Gastroesophageal sphincter (tissue), 4 donors: Measurements from ENCODE around the gene TUBA1B. TPM values are rescaled to one million over a fixed set of nuclear protein-coding genes. Genes with fewer than 3 reads are reported as not detected.
"Not testable (repeated sequence)": the region's sequence is repeated elsewhere in the genome, so short reads cannot be mapped to it uniquely, and the experiment has no call there.

Experiments used
- ATAC-seq: fragments of 150-250 bp; one replicate; pipeline ENCODE4 v1.9.1; 2016; ENCODE audit warnings: mild to moderate bottlenecking, moderate library complexity
- H3K27ac ChIP-seq, 4 donors: fragments of 200-600 bp; sonication (generic) in 3 of 4; 1 replicate in 3 of 4; 2 replicates in 1 of 4; pipeline ENCODE4 v1.5.1; 2016 to 2019
- H3K27me3 ChIP-seq: fragments of 200-600 bp; sonication (generic); one replicate; pipeline ENCODE4 v1.5.1; 2019
- H3K36me3 ChIP-seq, 2 donors: fragments of 200-600 bp; sonication (generic); one replicate each; pipeline ENCODE4 v1.5.1; 2019; ENCODE audit warnings: control low read depth in 1 of 2
- H3K4me1 ChIP-seq, 3 donors: fragments of 200-600 bp; sonication (generic); 1 replicate in 2 of 3; 2 replicates in 1 of 3; pipeline ENCODE4 v1.5.1; 2016 to 2019; ENCODE audit warnings: control low read depth in 2 of 3
- H3K4me3 ChIP-seq, 2 donors: fragments of 200-600 bp; sonication (generic); one replicate each; pipeline ENCODE4 v1.5.1; 2019; ENCODE audit warnings: mild to moderate bottlenecking in 1 of 2, moderate library complexity in 1 of 2
- H3K9me3 ChIP-seq, 3 donors: fragments of 200-600 bp; sonication (generic); one replicate each; pipeline ENCODE4 v1.5.1; 2017 to 2019; ENCODE audit warnings: control low read depth in 2 of 3
- CTCF ChIP-seq, 4 experiments: fragments of 200-600 bp in 2 of 4; fragments of 450-650 bp in 2 of 4; sonication (generic) in 1 of 4; IDR thresholded peaks; one replicate each; pipeline ENCODE4 v1.5.1; 2017 to 2019; ENCODE audit warnings: antibody characterized with exemption in 4 of 4, mild to moderate bottlenecking in 2 of 4, moderate library complexity in 2 of 4
- EP300 ChIP-seq: sonication (generic); formaldehyde crosslinking; IDR thresholded peaks from one replicate; pipeline ENCODE4 v1.6.1; 2017; ENCODE audit warnings: antibody characterized with exemption, mild to moderate bottlenecking
- POLR2A ChIP-seq, 2 donors: fragments of 450-650 bp; IDR thresholded peaks; one replicate each; pipeline ENCODE4 v1.6.1; 2017; ENCODE audit warnings: antibody characterized with exemption in 2 of 2, mild to moderate bottlenecking in 2 of 2, moderate library complexity in 1 of 2
- POLR2AphosphoS5 ChIP-seq: sonication (generic); formaldehyde crosslinking; IDR thresholded peaks from one replicate; pipeline ENCODE4 v1.6.1; 2017; ENCODE audit warnings: antibody characterized with exemption
- WGBS, 2 donors: methylation state at CpG; one replicate each; pipeline ENCODE4 v1.1.5; 2018; ENCODE audit warnings: low coverage in 1 of 2; 5-methylcytosine and 5-hydroxymethylcytosine counted together
- total RNA-seq, 4 donors: library from RNA; depleted of rRNA; stranded (reverse); fragments of >200 nt; gene quantifications; one replicate each; pipeline ENCODE4 v1.1.0, GENCODE V29; 2016

The TUBA1B gene
- 1,000 to 10,000 TPM in 1 of 4 donors, 100 to 1,000 TPM in 3; 568 to 1,050 (median 731) TPM for total RNA-seq

GRCh38 chr12:49131051-49131893 lies at the start of gene TUBA1B:
Gene TUBA1B (minus strand): TSS chr12:49131395. CDS start chr12:49131300, 95 bp downstream.
- H3K9me3 ChIP-seq = no peaks in the 10 kb centered on the region
- peak; percentile 92 for ATAC-seq
- H3K4me1 ChIP-seq = peaks cover 0 to 43% (median 18%) of the 10 kb centered on the region in 3 donors
- H3K4me3 ChIP-seq = peak within 1 kb of the TSS; percentile 97 to 100
- H3K36me3 ChIP-seq = peaks cover 0 to 33% of the 10 kb centered on the region in 2 donors
- TF ChIP-seq EP300 = no peak
- TF ChIP-seq CTCF (IDR thresholded peaks at IDR 0.05) = no peak
- TF ChIP-seq POLR2AphosphoS5 = peak; percentile 99
- peak; percentile 97 to 98 for TF ChIP-seq POLR2A (IDR thresholded peaks at IDR 0.05)
- whole genome bisulfite sequencing, 2 donors = 0 to 3% methylated on average over 5 to 8 of the region's 79 CpGs
- peak within 1 kb of the TSS; percentile 97 to 100 (median 100) for H3K27ac ChIP-seq
- H3K27me3 ChIP-seq = no peaks in the 10 kb centered on the region

- TF ChIP-seq POLR2AphosphoS5 (no peak), POLR2A (IDR thresholded peaks at IDR 0.05) (no peak), EP300 (no peak)
- 71% methylated on average over 2 of the region's 5 CpGs; no CpG with 5 or more reads in 1 of the 2 donors for WGBS, 2 donors
- no peaks in the 10 kb centered on the region for H3K36me3 ChIP-seq
- ATAC-seq = no peak
- H3K4me3 ChIP-seq = no peak overlapping the region
- no peaks in the 10 kb centered on the region for H3K9me3 ChIP-seq
- no peak overlapping the region for H3K27ac ChIP-seq
- H3K4me1 ChIP-seq = no peaks in the 10 kb centered on the region
- no peaks in the 10 kb centered on the region for H3K27me3 ChIP-seq
Observed at GRCh38 chr12:49174218-49174617, 43.0 kb upstream of the TUBA1B start.

- Histone ChIP-seq H3K4me1 (no peaks in the 10 kb centered on the region), H3K27ac (no peak overlapping the region), H3K4me3 (no peak overlapping the region), H3K36me3 (no peaks in the 10 kb centered on the region), H3K27me3 (no peaks in the 10 kb centered on the region), H3K9me3 (no peaks in the 10 kb centered on the region)
- no peak for ATAC-seq
- TF ChIP-seq EP300 = no peak
Observed at GRCh38 chr12:49170924-49171323, 39.7 kb upstream of the TUBA1B start.

DNA sequence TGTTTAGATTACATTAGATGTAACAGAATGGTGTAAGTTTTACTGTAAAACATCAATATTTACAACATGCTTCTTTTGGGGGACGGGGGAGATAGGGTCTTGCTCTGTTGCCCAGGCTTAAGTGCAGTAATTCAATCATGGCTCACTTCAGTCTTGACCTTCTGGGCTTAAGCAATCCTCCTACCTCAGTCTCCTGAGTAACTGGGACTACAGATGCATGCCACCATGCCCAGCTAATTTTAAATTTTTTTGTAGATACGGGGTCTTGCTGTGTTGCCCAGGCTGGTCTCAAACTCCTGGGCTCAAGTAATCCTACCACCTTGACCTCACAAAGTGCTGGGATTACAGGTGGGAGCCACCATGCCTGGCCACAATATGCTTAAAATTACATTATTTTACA lies 33.9 kb upstream of the TUBA1B start:
- 95 to 97% methylated on average over 2 of the region's 2 CpGs for WGBS, 2 donors
- Histone ChIP-seq H3K27me3 (no peaks in the 10 kb centered on the region), H3K27ac (no peak overlapping the region), H3K4me1 (no peaks in the 10 kb centered on the region), H3K36me3 (no peaks in the 10 kb centered on the region), H3K9me3 (no peaks in the 10 kb centered on the region), H3K4me3 (no peak overlapping the region)
- ATAC-seq = no peak
- TF ChIP-seq POLR2A (IDR thresholded peaks at IDR 0.05) (no peak), CTCF (IDR thresholded peaks at IDR 0.05) (no peak), POLR2AphosphoS5 (no peak), EP300 (no peak)

DNA sequence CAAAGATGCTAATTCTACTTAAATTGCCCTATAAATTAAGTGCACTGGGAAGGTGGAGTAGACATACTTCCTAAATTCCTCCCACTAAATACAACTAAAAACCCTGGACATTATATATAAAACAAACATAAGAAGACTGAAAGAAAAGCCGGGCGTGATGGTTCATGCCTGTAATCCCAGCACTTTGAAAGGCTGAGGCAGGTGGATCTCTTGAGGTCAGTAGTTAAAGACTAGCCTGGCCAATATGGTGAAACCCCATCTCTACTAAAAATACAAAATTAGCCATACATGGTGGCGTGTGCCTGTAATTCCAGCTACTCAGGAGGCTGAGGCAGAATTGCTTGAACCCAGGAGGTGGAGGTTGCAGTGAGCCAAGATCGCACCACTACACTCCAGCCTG lies 30.7 kb upstream of the TUBA1B start:
- not testable (repeated sequence) for H3K27ac ChIP-seq, H3K9me3 ChIP-seq, H3K36me3 ChIP-seq, H3K4me1 ChIP-seq, H3K4me3 ChIP-seq, H3K27me3 ChIP-seq, ATAC-seq
- WGBS, 2 donors = 80 to 83% methylated on average over 2 to 3 of the region's 4 CpGs

DNA sequence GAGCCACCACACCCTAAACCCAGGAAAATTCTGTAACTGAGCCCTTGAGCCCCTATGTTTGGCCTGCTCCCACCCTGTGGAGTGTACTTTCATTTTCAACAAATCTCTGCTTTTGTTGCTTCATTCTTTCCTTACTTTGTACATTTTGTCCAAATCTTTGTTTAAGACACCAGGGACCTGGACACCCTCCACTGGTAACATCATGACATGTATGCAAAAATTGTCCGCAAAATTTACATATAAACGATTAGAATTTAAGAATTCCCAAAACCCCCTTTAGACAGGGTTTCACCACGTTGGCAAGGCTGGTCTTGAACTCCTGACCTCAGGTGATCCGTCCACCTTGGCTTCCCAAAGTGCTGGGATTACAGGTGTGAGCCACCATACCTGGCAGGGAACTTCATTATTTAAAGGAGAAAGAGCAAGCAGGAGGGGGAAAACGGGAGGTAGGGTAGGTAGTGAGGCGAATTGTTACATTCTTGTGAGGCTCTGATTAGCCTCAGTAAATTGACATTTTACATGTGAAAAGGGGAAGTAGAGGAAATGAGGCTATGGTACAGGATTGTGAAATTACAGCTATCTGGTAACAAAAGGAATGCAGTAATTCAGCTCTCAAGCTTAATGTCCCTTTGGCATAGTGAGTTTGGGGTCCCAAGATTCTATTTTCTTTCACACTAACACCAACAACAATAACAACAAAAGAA lies 30.0 kb upstream of the TUBA1B start:
- no peak for ATAC-seq
- Histone ChIP-seq H3K27me3 (no peaks in the 10 kb centered on the region), H3K4me3 (no peak overlapping the region), H3K27ac (no peak overlapping the region), H3K9me3 (no peaks in the 10 kb centered on the region), H3K4me1 (no peaks in the 10 kb centered on the region), H3K36me3 (no peaks in the 10 kb centered on the region)
- TF ChIP-seq CTCF (IDR thresholded peaks at IDR 0.05) (no peak), POLR2A (IDR thresholded peaks at IDR 0.05) (no peak), EP300 (no peak), POLR2AphosphoS5 (no peak)
- 78 to 94% methylated on average over 3 to 5 of the region's 6 CpGs for WGBS, 2 donors
